PC-9 (cell line): ENCODE measurements around the gene TPP1. TPM values are rescaled to one million over a fixed set of nuclear protein-coding genes. Genes with fewer than 3 reads are reported as not detected.

Source experiments
- BruUV-seq: library from RNA; stranded (reverse); fragments of 400-500 nt; replicated peaks from 2 replicates; lab custom pipeline; 2021; lab: Mats Ljungman, UMichigan
- CTCF ChIA-PET: fragments of 300-600 bp; sonication (Branson Sonifier 250); formaldehyde crosslinking; loops from one replicate; lab custom pipeline; 2022; ENCODE audit warnings: antibody characterized with exemption; lab: Charles Lee
- POLR2A ChIA-PET: fragments of 300-600 bp; sonication (Branson Sonifier 250); formaldehyde crosslinking; loops from one replicate; lab custom pipeline; 2022; ENCODE audit warnings: antibody characterized with exemption; ENCODE audit not compliant: unreplicated experiment; lab: Charles Lee
- DNase-seq, 2 experiments: peaks; one replicate each; pipeline versions ENCODE4 v3.0.0 to v3.0.0-alpha.2; 2015 to 2022; ENCODE audit warnings: mixed read lengths in 1 of 2
- H2AFZ ChIP-seq: fragments of 200-600 bp; sonication (generic); 2 replicates; pipeline ENCODE4 v1.8.1; 2017; ENCODE audit warnings: antibody characterized with exemption
- H3F3A ChIP-seq: fragments of 200-600 bp; sonication (generic); 2 replicates; pipeline ENCODE4 v1.8.1; 2017; ENCODE audit warnings: antibody characterized with exemption, mild to moderate bottlenecking, low read depth; ENCODE audit not compliant: insufficient read depth
- H3K27ac ChIP-seq: fragments of 200-600 bp; sonication (generic); 2 replicates; pipeline ENCODE4 v1.6.1; 2016; ENCODE audit warnings: mixed run types
- H3K27me3 ChIP-seq: fragments of 200-600 bp; sonication (generic); 2 replicates; pipeline ENCODE4 v1.6.1; 2016; ENCODE audit warnings: low read depth, mixed run types; ENCODE audit not compliant: insufficient read depth
- H3K36me3 ChIP-seq: fragments of 200-600 bp; sonication (generic); 2 replicates; pipeline ENCODE4 v1.6.1; 2016; ENCODE audit warnings: low read depth, mixed run types
- H3K4me1 ChIP-seq: fragments of 200-600 bp; sonication (generic); replicated peaks from 2 replicates; pipeline ENCODE4 v1.6.1; 2016; ENCODE audit warnings: mixed run types; ENCODE audit not compliant: insufficient read depth
- H3K4me2 ChIP-seq: fragments of 200-600 bp; sonication (generic); 2 replicates; pipeline ENCODE4 v1.6.1; 2017; ENCODE audit warnings: mixed run types
- H3K4me3 ChIP-seq: fragments of 200-600 bp; sonication (generic); 2 replicates; pipeline ENCODE4 v1.6.1; 2016; ENCODE audit warnings: mixed run types
- H3K79me2 ChIP-seq: fragments of 200-600 bp; sonication (generic); 2 replicates; pipeline ENCODE4 v1.6.1; 2017; ENCODE audit warnings: low read depth, mixed run types
- H3K9me2 ChIP-seq: fragments of 200-600 bp; sonication (generic); 2 replicates; pipeline ENCODE4 v1.8.1; 2017; ENCODE audit warnings: mild to moderate bottlenecking; ENCODE audit not compliant: insufficient read depth
- H3K9me3 ChIP-seq: fragments of 200-600 bp; sonication (generic); 2 replicates; pipeline ENCODE4 v1.8.1; 2016; ENCODE audit warnings: low read depth; ENCODE audit not compliant: insufficient read depth
- H4K20me1 ChIP-seq: fragments of 200-600 bp; sonication (generic); 2 replicates; pipeline ENCODE4 v1.8.1; 2017; ENCODE audit not compliant: insufficient read depth
- CTCF ChIP-seq: fragments of 200-600 bp; sonication (generic); conservative IDR thresholded peaks from 2 replicates; pipeline ENCODE4 v1.6.1; 2017; ENCODE audit warnings: mixed run types, antibody characterized with exemption, mild to moderate bottlenecking, moderate library complexity
- EZH2 ChIP-seq: fragments of 200-600 bp; sonication (generic); IDR thresholded peaks from 2 replicates; pipeline ENCODE4 v1.8.0; 2017; ENCODE audit warnings: antibody characterized with exemption, low read depth
- intact Hi-C: fragments of 100-400 bp; cut with micrococcal nuclease; formaldehyde crosslinking; loops from one replicate; pipeline ENCODE4 v1.10.0; 2022; ENCODE audit not compliant: unreplicated experiment
- total RNA-seq: library from RNA; stranded (reverse); gene quantifications from 2 replicates; pipeline ENCODE4 v1.2.3, GENCODE V29; 2021

TPP1 gene
- total RNA-seq, 1 experiment from 2014 or later, result 31.4 TPM

- Histone ChIP-seq H3K36me3 (no peaks in the 10 kb centered on the region), H3K4me3 (no peak overlapping the region), H4K20me1 (no peaks in the 10 kb centered on the region), H3K4me2 (no peak overlapping the region), H3K79me2 (no peaks in the 10 kb centered on the region), H3K9me2 (no peaks in the 10 kb centered on the region), H3F3A (no peaks in the 10 kb centered on the region), H3K9me3 (no peaks in the 10 kb centered on the region), H3K4me1 (no peaks in the 10 kb centered on the region), H3K27ac (no peak overlapping the region), H3K27me3 (no peaks in the 10 kb centered on the region), H2AFZ (no peak overlapping the region)
- POLR2A ChIA-PET, result interaction anchor here (0.6 kb wide), 1 partner anchor 428 kb away, joined by 3 read pairs; no protein-coding TSS in a partner anchor
- intact Hi-C loops, result no loop called here
- DNase-seq, result no peak
- TF ChIP-seq EZH2 (no peak), CTCF (no peak)
- no TSS peak for BruUV-seq
- CTCF ChIA-PET, result no interaction called here
Observed at GRCh38 chr11:6666302-6667183, 47.3 kb upstream of the TPP1 start.

GRCh38 chr11:6664551-6664950 is 45.3 kb upstream of the TPP1 start:
- Histone ChIP-seq H3K4me2 (no peak overlapping the region), H3K4me3 (no peak overlapping the region), H3K79me2 (no peaks in the 10 kb centered on the region), H3K9me3 (no peaks in the 10 kb centered on the region), H4K20me1 (no peaks in the 10 kb centered on the region), H3K9me2 (no peaks in the 10 kb centered on the region), H3F3A (no peaks in the 10 kb centered on the region), H3K4me1 (no peaks in the 10 kb centered on the region), H2AFZ (no peak overlapping the region), H3K27ac (no peak overlapping the region), H3K27me3 (no peaks in the 10 kb centered on the region), H3K36me3 (no peaks in the 10 kb centered on the region)
- intact Hi-C loops, result no loop called here
- ChIA-PET CTCF (no interaction called here), POLR2A (interaction anchor here (0.7 kb wide), 1 partner anchor 16 kb away, joined by 8 read pairs; no protein-coding TSS in a partner anchor)
- no peak for DNase-seq
- BruUV-seq, result no TSS peak
- TF ChIP-seq CTCF, result no peak
- no peak for TF ChIP-seq EZH2

- no peak overlapping the region for H3K27ac ChIP-seq
- no peaks in the 10 kb centered on the region for H3K27me3 ChIP-seq
- TF ChIP-seq CTCF (no peak), EZH2 (no peak)
- CTCF ChIA-PET, result no interaction called here
- intact Hi-C loops, result no loop called here
- no peak for DNase-seq
- H3K9me2 ChIP-seq, result no peaks in the 10 kb centered on the region
- H3F3A ChIP-seq, result no peaks in the 10 kb centered on the region
- H3K4me1 ChIP-seq, result no peaks in the 10 kb centered on the region
- no peaks in the 10 kb centered on the region for H3K36me3 ChIP-seq
- no peaks in the 10 kb centered on the region for H3K79me2 ChIP-seq
- H3K9me3 ChIP-seq, result no peaks in the 10 kb centered on the region
- H4K20me1 ChIP-seq, result no peaks in the 10 kb centered on the region
- POLR2A ChIA-PET, result interaction anchor here (0.7 kb wide), 1 partner anchor 16 kb away, joined by 8 read pairs; no protein-coding TSS in a partner anchor
- no peak overlapping the region for H3K4me3 ChIP-seq
- no peak overlapping the region for H2AFZ ChIP-seq
- no peak overlapping the region for H3K4me2 ChIP-seq
- BruUV-seq, result no TSS peak
Observed at GRCh38 chr11:6663794-6664469, 44.7 kb upstream of the TPP1 start.
